Measurements from ENCODE around the gene MRPL3. TPM values are rescaled to one million over a fixed set of nuclear protein-coding genes. Genes with fewer than 3 reads are reported as not detected.

The MRPL3 gene
- total RNA-seq, 6 donors from 2014 or later, result 27.6 to 74.3 (median 46.0) TPM

DNA sequence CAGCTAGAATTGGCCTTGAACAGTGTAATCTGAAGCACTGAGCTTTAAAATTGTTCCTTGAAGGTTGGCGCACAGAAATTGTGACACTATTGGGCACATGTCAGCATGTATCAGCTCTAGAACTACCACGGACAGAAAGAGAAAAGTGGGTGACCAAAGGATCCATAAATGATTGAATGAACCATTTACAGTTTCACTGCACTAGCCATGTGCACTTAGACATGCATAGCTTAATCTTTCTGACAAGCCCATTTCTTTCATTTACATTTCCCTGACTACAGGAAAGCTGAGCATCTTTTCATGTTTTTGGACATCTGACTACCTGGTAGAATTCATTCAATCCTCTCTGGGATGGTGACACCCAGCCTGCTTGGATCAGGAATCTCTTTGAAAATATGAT is 85.0 kb downstream of the MRPL3 start:
- no peaks in the 10 kb centered on the region for H3K4me1 ChIP-seq
- no peaks in the 10 kb centered on the region for H3K27me3 ChIP-seq
- 89 to 91% methylated on average over 2 of the region's 2 CpGs for WGBS, 2 donors
- no peak overlapping the region for H3K4me3 ChIP-seq
- TF ChIP-seq POLR2AphosphoS5 (IDR thresholded peaks at IDR 0.05) (no peak), EP300 (IDR thresholded peaks at IDR 0.05) (no peak), POLR2A (IDR thresholded peaks at IDR 0.05) (no peak), CTCF (IDR thresholded peaks at IDR 0.05) (no peak)
- H3K27ac ChIP-seq, result no peak overlapping the region
- no peaks in the 10 kb centered on the region for H3K36me3 ChIP-seq
- no peaks in the 10 kb centered on the region for H3K9me3 ChIP-seq
- ATAC-seq (ENCODE audit: low FRiP score in 2 of 2) (no peak), DNase-seq (no peak)

Small RNAs within 50 kb of the gene (small RNA-seq; reads per million reads assigned to genes)
- gene AC107027.2 (0 reads per million in 4 donors), gene SNORA58 (7.8 to 12.0 (median 9.7) reads per million in 4 donors)

Other genes with a start within 250 kb of the MRPL3 start
- gene NUDT16, start 121.2 kb downstream of the MRPL3 start, total RNA-seq, result 10 to 100 TPM; 35.0 to 70.8 (median 63.4) TPM

Measured in upper lobe of left lung (tissue), 6 donors.